ENCODE data around the gene REEP3.

DNA sequence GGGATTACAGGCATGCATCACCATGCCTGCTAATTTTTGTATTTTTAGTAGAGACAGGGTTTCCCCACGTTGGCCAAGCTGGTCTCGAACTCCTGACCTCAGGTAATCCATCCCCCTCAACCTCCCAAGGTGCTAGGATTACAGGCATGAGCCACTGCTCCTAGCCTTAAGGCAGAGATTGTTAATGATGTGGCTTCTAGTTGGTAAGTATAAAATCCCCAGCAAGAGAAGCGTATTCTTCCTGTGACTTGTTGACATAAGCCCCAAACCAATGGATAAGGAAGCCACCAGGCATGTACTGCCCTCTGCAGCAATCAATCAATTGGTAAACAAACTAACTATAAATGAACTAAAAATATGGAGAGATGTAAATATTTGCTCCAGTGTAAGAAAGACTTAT lies 41.2 kb downstream of the REEP3 start:
- TF ChIP-seq CTCF (IDR thresholded peaks at IDR 0.05; ENCODE audit: borderline replicate concordance, extremely low read depth, low read length, poor library complexity, severe bottlenecking) = no peak
- TF ChIP-seq EZH2 (IDR thresholded peaks at IDR 0.05; ENCODE audit: borderline replicate concordance, low read depth, low read length, severe bottlenecking) = no peak

Data from DND-41 (cell line).